Measurements from ENCODE around the gene AP1AR. TPM values are rescaled to one million over a fixed set of nuclear protein-coding genes. Genes with fewer than 3 reads are reported as not detected.

Gene AP1AR
- total RNA-seq, 1 donor from 2014 or later, result 20.0 TPM

DNA sequence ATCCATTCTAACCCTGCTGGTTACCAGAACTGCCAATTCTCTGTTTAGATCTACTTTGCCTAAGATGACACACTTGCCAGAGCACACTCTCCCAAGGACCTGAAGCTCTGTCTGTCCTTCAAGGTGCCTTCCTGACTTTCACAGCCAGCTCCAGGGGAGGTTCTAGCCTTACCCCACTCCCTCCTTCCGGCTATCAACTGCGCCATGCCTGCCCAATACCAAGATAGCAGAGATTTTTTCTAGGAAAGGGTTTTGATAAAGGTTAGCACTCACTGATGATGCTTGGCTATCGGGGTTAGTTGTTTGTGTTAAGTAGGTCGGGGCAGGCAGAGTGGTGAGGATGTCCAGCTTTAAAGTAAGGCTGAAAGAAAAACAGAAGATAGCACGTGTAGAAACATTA lies 79.9 kb downstream of the AP1AR start:
- Histone ChIP-seq H3K27ac (ENCODE audit: low read depth, low read length) (no peak overlapping the region), H3K4me3 (ENCODE audit: insufficient read depth, low read depth, low read length) (no peak overlapping the region), H3K36me3 (ENCODE audit: insufficient read depth, low read length) (no peaks in the 10 kb centered on the region), H3K4me1 (ENCODE audit: insufficient read depth, low read length) (no peaks in the 10 kb centered on the region), H3K4me2 (ENCODE audit: low read length) (no peak overlapping the region), H3K9ac (ENCODE audit: low read length) (no peak overlapping the region), H4K20me1 (ENCODE audit: insufficient read depth, low read length) (no peaks in the 10 kb centered on the region), H3K79me2 (ENCODE audit: insufficient read depth, low read length) (no peaks in the 10 kb centered on the region), H3K9me3 (ENCODE audit: insufficient read depth, low read depth, low read length) (no peaks in the 10 kb centered on the region), H3K27me3 (ENCODE audit: insufficient read depth, low read length) (no peaks in the 10 kb centered on the region), H2AFZ (ENCODE audit: low read depth, low read length) (no peak overlapping the region)
- Mint-ChIP-seq H3K36me3 (ENCODE audit: low read depth, unreplicated experiment) (peaks cover 2% of the 10 kb centered on the region), H3K9me3 (ENCODE audit: unreplicated experiment) (peaks cover 9% of the 10 kb centered on the region), H3K4me1 (ENCODE audit: low read depth, unreplicated experiment) (peaks cover 4% of the 10 kb centered on the region), H3K27ac (ENCODE audit: unreplicated experiment) (no peak overlapping the region), H3K27me3 (ENCODE audit: low read depth, unreplicated experiment) (peaks cover 6% of the 10 kb centered on the region), H3K4me3 (ENCODE audit: unreplicated experiment) (no peak overlapping the region)
- TF ChIP-seq, protein P1, sequence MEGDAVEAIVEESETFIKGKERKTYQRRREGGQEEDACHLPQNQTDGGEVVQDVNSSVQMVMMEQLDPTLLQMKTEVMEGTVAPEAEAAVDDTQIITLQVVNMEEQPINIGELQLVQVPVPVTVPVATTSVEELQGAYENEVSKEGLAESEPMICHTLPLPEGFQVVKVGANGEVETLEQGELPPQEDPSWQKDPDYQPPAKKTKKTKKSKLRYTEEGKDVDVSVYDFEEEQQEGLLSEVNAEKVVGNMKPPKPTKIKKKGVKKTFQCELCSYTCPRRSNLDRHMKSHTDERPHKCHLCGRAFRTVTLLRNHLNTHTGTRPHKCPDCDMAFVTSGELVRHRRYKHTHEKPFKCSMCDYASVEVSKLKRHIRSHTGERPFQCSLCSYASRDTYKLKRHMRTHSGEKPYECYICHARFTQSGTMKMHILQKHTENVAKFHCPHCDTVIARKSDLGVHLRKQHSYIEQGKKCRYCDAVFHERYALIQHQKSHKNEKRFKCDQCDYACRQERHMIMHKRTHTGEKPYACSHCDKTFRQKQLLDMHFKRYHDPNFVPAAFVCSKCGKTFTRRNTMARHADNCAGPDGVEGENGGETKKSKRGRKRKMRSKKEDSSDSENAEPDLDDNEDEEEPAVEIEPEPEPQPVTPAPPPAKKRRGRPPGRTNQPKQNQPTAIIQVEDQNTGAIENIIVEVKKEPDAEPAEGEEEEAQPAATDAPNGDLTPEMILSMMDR (IDR thresholded peaks at IDR 0.05; ENCODE audit: insufficient read depth, low read depth, low read length), result no peak
- no peak for TF ChIP-seq EZH2 (IDR thresholded peaks at IDR 0.05; ENCODE audit: insufficient read depth, low read length)
- DNase-seq (ENCODE audit: low read depth) (no peak), FAIRE-seq (no peak)

DNA sequence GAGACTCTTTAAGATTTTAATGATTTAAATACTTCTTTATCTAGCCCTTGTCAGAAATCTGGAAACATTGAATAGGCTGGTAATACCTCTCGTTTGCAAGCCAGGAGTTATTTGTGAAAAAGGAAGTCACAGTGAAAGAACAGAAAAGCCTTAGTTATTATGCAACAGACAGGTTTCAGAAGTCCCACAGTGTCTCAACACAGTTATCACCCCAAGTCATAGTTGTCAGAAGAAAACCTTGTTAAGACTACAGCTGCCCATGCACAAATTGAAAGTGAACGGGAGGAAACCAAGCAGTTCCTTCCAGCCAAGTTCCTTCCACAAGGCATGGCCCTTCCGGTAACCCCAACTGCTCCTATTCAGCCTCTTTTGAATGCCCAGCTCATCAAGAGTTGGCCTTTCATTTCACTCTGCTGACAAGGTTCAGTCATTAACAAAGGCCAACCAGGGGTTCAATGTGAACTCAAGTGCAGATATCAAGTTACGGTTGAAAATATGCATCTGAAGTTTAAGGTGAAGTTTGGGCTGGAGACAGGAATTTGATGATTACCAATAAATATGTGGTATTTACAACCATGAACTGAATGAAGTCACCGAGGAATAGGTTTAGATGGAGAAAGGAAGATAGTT lies 81.1 kb downstream of the AP1AR start:
- H3K27ac ChIP-seq (ENCODE audit: low read depth, low read length), result no peak overlapping the region
- H3K36me3 ChIP-seq (ENCODE audit: insufficient read depth, low read length), result no peaks in the 10 kb centered on the region
- H3K9me3 ChIP-seq (ENCODE audit: insufficient read depth, low read depth, low read length), result no peaks in the 10 kb centered on the region
- Mint-ChIP-seq H3K27ac (ENCODE audit: unreplicated experiment) (no peak overlapping the region), H3K4me3 (ENCODE audit: unreplicated experiment) (no peak overlapping the region), H3K36me3 (ENCODE audit: low read depth, unreplicated experiment) (peaks cover 2% of the 10 kb centered on the region), H3K4me1 (ENCODE audit: low read depth, unreplicated experiment) (peaks cover 4% of the 10 kb centered on the region), H3K9me3 (ENCODE audit: unreplicated experiment) (peaks cover 5% of the 10 kb centered on the region), H3K27me3 (ENCODE audit: low read depth, unreplicated experiment) (no peaks in the 10 kb centered on the region)
- FAIRE-seq, result no peak
- no peak overlapping the region for H3K9ac ChIP-seq (ENCODE audit: low read length)
- no peaks in the 10 kb centered on the region for H3K27me3 ChIP-seq (ENCODE audit: insufficient read depth, low read length)
- DNase-seq (ENCODE audit: low read depth), result no peak
- no peaks in the 10 kb centered on the region for H4K20me1 ChIP-seq (ENCODE audit: insufficient read depth, low read length)
- no peak overlapping the region for H3K4me2 ChIP-seq (ENCODE audit: low read length)
- no peaks in the 10 kb centered on the region for H3K4me1 ChIP-seq (ENCODE audit: insufficient read depth, low read length)
- no peak overlapping the region for H2AFZ ChIP-seq (ENCODE audit: low read depth, low read length)
- TF ChIP-seq, protein P1 (IDR thresholded peaks at IDR 0.05; ENCODE audit: insufficient read depth, low read depth, low read length), result no peak
- no peak for TF ChIP-seq EZH2 (IDR thresholded peaks at IDR 0.05; ENCODE audit: insufficient read depth, low read length)
- H3K4me3 ChIP-seq (ENCODE audit: insufficient read depth, low read depth, low read length), result no peak overlapping the region
- H3K79me2 ChIP-seq (ENCODE audit: insufficient read depth, low read length), result no peaks in the 10 kb centered on the region

GRCh38 chr4:112315446-112315845 lies 83.9 kb downstream of the AP1AR start:
- H3K9ac ChIP-seq (ENCODE audit: low read length), result no peak overlapping the region
- H3K4me1 Mint-ChIP-seq (ENCODE audit: low read depth, unreplicated experiment), result no peaks in the 10 kb centered on the region
- H3K27me3 Mint-ChIP-seq (ENCODE audit: low read depth, unreplicated experiment), result peaks cover 8% of the 10 kb centered on the region
- no peak overlapping the region for H3K27ac ChIP-seq (ENCODE audit: low read depth, low read length)
- no peaks in the 10 kb centered on the region for H3K36me3 Mint-ChIP-seq (ENCODE audit: low read depth, unreplicated experiment)
- H3K9me3 Mint-ChIP-seq (ENCODE audit: unreplicated experiment), result peaks cover 2% of the 10 kb centered on the region
- H3K4me3 Mint-ChIP-seq (ENCODE audit: unreplicated experiment), result no peak overlapping the region
- no peaks in the 10 kb centered on the region for H3K4me1 ChIP-seq (ENCODE audit: insufficient read depth, low read length)
- no peaks in the 10 kb centered on the region for H4K20me1 ChIP-seq (ENCODE audit: insufficient read depth, low read length)
- H3K36me3 ChIP-seq (ENCODE audit: insufficient read depth, low read length), result no peaks in the 10 kb centered on the region
- no peaks in the 10 kb centered on the region for H3K9me3 ChIP-seq (ENCODE audit: insufficient read depth, low read depth, low read length)
- H2AFZ ChIP-seq (ENCODE audit: low read depth, low read length), result no peak overlapping the region
- DNase-seq (ENCODE audit: low read depth) (no peak), FAIRE-seq (no peak)
- no peak overlapping the region for H3K4me2 ChIP-seq (ENCODE audit: low read length)
- H3K79me2 ChIP-seq (ENCODE audit: insufficient read depth, low read length), result no peaks in the 10 kb centered on the region
- H3K4me3 ChIP-seq (ENCODE audit: insufficient read depth, low read depth, low read length), result no peak overlapping the region
- no peak for TF ChIP-seq EZH2 (IDR thresholded peaks at IDR 0.05; ENCODE audit: insufficient read depth, low read length)
- TF ChIP-seq, protein P1 (IDR thresholded peaks at IDR 0.05; ENCODE audit: insufficient read depth, low read depth, low read length), result no peak
- H3K27ac Mint-ChIP-seq (ENCODE audit: unreplicated experiment), result no peak overlapping the region
- no peaks in the 10 kb centered on the region for H3K27me3 ChIP-seq (ENCODE audit: insufficient read depth, low read length)
